Measurements from ENCODE around the gene TIMP2. TPM values are rescaled to one million over a fixed set of nuclear protein-coding genes. Genes with fewer than 3 reads are reported as not detected.
"Not testable (repeated sequence)": the region's sequence is repeated elsewhere in the genome, so short reads cannot be mapped to it uniquely, and the experiment has no call there.

TIMP2 gene
- total RNA-seq, 2 experiments from 2014 or later = 0.35 to 0.43 TPM

GRCh38 chr17:78896834-78897663 is 28.1 kb downstream of the TIMP2 start:
- intact Hi-C loops (cut with micrococcal nuclease) = no loop called here
- H3K36me3 Mint-ChIP-seq (ENCODE audit: low read depth) = no peaks in the 10 kb centered on the region
- DNase-seq = no peak
- H3K27me3 Mint-ChIP-seq (ENCODE audit: low read depth) = no peaks in the 10 kb centered on the region
- CTCF ChIA-PET = interaction anchor here (1.0 to 2.0 kb wide), 2 partner anchors 23 to 31 kb away, joined by 5 read pairs; no protein-coding TSS in a partner anchor
- H3K4me3 Mint-ChIP-seq = no peak overlapping the region
- H3K4me1 Mint-ChIP-seq (ENCODE audit: low read depth) = no peaks in the 10 kb centered on the region
- no peak overlapping the region for H3K27ac Mint-ChIP-seq
- no peaks in the 10 kb centered on the region for H3K9me3 Mint-ChIP-seq

GRCh38 chr17:78896091-78896833 is 28.9 kb downstream of the TIMP2 start:
- Mint-ChIP-seq H3K4me1 (ENCODE audit: low read depth) (peaks cover 6% of the 10 kb centered on the region), H3K9me3 (no peaks in the 10 kb centered on the region), H3K36me3 (ENCODE audit: low read depth) (no peaks in the 10 kb centered on the region), H3K27ac (no peak overlapping the region), H3K4me3 (no peak overlapping the region), H3K27me3 (ENCODE audit: low read depth) (no peaks in the 10 kb centered on the region)
- intact Hi-C loops (cut with micrococcal nuclease) = no loop called here
- CTCF ChIA-PET = interaction anchor here (2.0 kb wide), 1 partner anchor 30 kb away, joined by 5 read pairs; no protein-coding TSS in a partner anchor
- no peak for DNase-seq

GRCh38 chr17:78895322-78895721 is 29.9 kb downstream of the TIMP2 start:
- peaks cover 16% of the 10 kb centered on the region for H3K4me1 Mint-ChIP-seq (ENCODE audit: low read depth)
- H3K27me3 Mint-ChIP-seq (ENCODE audit: low read depth) = no peaks in the 10 kb centered on the region
- no peak for DNase-seq
- no peak overlapping the region for H3K27ac Mint-ChIP-seq
- no peaks in the 10 kb centered on the region for H3K36me3 Mint-ChIP-seq (ENCODE audit: low read depth)
- H3K9me3 Mint-ChIP-seq = no peaks in the 10 kb centered on the region
- intact Hi-C loops (cut with micrococcal nuclease) = no loop called here
- no peak overlapping the region for H3K4me3 Mint-ChIP-seq
- CTCF ChIA-PET = interaction anchor here (2.0 kb wide), 1 partner anchor 29 kb away, joined by 5 read pairs; no protein-coding TSS in a partner anchor

GRCh38 chr17:78893684-78894083 is 31.5 kb downstream of the TIMP2 start:
- intact Hi-C loops (cut with micrococcal nuclease) = no loop called here
- no peak for DNase-seq
- CTCF ChIA-PET = interaction anchor here (1.0 kb wide), 1 partner anchor 28 kb away, joined by 3 read pairs; no protein-coding TSS in a partner anchor
- Mint-ChIP-seq H3K27me3 (ENCODE audit: low read depth) (no peaks in the 10 kb centered on the region), H3K27ac (no peak overlapping the region), H3K9me3 (no peaks in the 10 kb centered on the region), H3K4me1 (ENCODE audit: low read depth) (peaks cover 30% of the 10 kb centered on the region), H3K36me3 (ENCODE audit: low read depth) (no peaks in the 10 kb centered on the region), H3K4me3 (no peak overlapping the region)

- Mint-ChIP-seq H3K27me3 (ENCODE audit: low read depth) (no peaks in the 10 kb centered on the region), H3K27ac (no peak overlapping the region), H3K4me1 (ENCODE audit: low read depth) (peaks cover 30% of the 10 kb centered on the region), H3K4me3 (no peak overlapping the region), H3K36me3 (ENCODE audit: low read depth) (no peaks in the 10 kb centered on the region), H3K9me3 (no peaks in the 10 kb centered on the region)
- no peak for DNase-seq
- CTCF ChIA-PET = interaction anchor here (1.0 kb wide), 1 partner anchor 27 kb away, joined by 3 read pairs; no protein-coding TSS in a partner anchor
- intact Hi-C loops (cut with micrococcal nuclease) = no loop called here
Observed at GRCh38 chr17:78892936-78893379, 32.2 kb downstream of the TIMP2 start.

GRCh38 chr17:78892520-78892919 is 32.7 kb downstream of the TIMP2 start:
- no peak for DNase-seq
- CTCF ChIA-PET = no interaction called here

GRCh38 chr17:78892062-78892456 is 33.1 kb downstream of the TIMP2 start:
- CTCF ChIA-PET = no interaction called here

More at GRCh38 chr17:78892520-78892919, 32.7 kb downstream of the TIMP2 start:
- intact Hi-C loops (cut with micrococcal nuclease) = no loop called here
- H3K27ac Mint-ChIP-seq = no peak overlapping the region
- no peaks in the 10 kb centered on the region for H3K9me3 Mint-ChIP-seq
- no peaks in the 10 kb centered on the region for H3K36me3 Mint-ChIP-seq (ENCODE audit: low read depth)
- H3K4me1 Mint-ChIP-seq (ENCODE audit: low read depth) = peaks cover 30% of the 10 kb centered on the region
- no peak overlapping the region for H3K4me3 Mint-ChIP-seq
- H3K27me3 Mint-ChIP-seq (ENCODE audit: low read depth) = no peaks in the 10 kb centered on the region

GRCh38 chr17:78891406-78892061 is 33.7 kb downstream of the TIMP2 start:
- intact Hi-C loops (cut with micrococcal nuclease) = no loop called here
- Mint-ChIP-seq H3K27me3 (ENCODE audit: low read depth) (no peaks in the 10 kb centered on the region), H3K36me3 (ENCODE audit: low read depth) (no peaks in the 10 kb centered on the region), H3K4me1 (ENCODE audit: low read depth) (peaks cover 30% of the 10 kb centered on the region), H3K9me3 (no peaks in the 10 kb centered on the region), H3K4me3 (no peak overlapping the region), H3K27ac (no peak overlapping the region)
- no peak for DNase-seq
- CTCF ChIA-PET = interaction anchor here (0.6 to 2.1 kb wide), 2 partner anchors 26 to 458 kb away, joined by 3 to 11 read pairs; no protein-coding TSS in a partner anchor

More at GRCh38 chr17:78892062-78892456, 33.1 kb downstream of the TIMP2 start:
- H3K9me3 Mint-ChIP-seq = no peaks in the 10 kb centered on the region
- H3K36me3 Mint-ChIP-seq (ENCODE audit: low read depth) = no peaks in the 10 kb centered on the region
- no peaks in the 10 kb centered on the region for H3K27me3 Mint-ChIP-seq (ENCODE audit: low read depth)
- intact Hi-C loops (cut with micrococcal nuclease) = no loop called here
- no peak overlapping the region for H3K27ac Mint-ChIP-seq
- H3K4me3 Mint-ChIP-seq = no peak overlapping the region
- DNase-seq = no peak
- H3K4me1 Mint-ChIP-seq (ENCODE audit: low read depth) = peaks cover 30% of the 10 kb centered on the region

GRCh38 chr17:78890498-78890897 is 34.7 kb downstream of the TIMP2 start:
- H3K27me3 Mint-ChIP-seq (ENCODE audit: low read depth) = no peaks in the 10 kb centered on the region
- intact Hi-C loops (cut with micrococcal nuclease) = no loop called here
- H3K36me3 Mint-ChIP-seq (ENCODE audit: low read depth) = no peaks in the 10 kb centered on the region
- H3K9me3 Mint-ChIP-seq = no peaks in the 10 kb centered on the region
- CTCF ChIA-PET = interaction anchor here (0.6 to 2.1 kb wide), 3 partner anchors 25 to 80 kb away, joined by 3 to 11 read pairs (median 7); no protein-coding TSS in a partner anchor
- H3K4me3 Mint-ChIP-seq = no peak overlapping the region
- no peak overlapping the region for H3K27ac Mint-ChIP-seq
- peak; percentile 82 for DNase-seq
- H3K4me1 Mint-ChIP-seq (ENCODE audit: low read depth) = peaks cover 30% of the 10 kb centered on the region

- H3K27ac Mint-ChIP-seq; H3K27me3 Mint-ChIP-seq (ENCODE audit: low read depth); DNase-seq; H3K4me3 Mint-ChIP-seq; H3K9me3 Mint-ChIP-seq; H3K36me3 Mint-ChIP-seq (ENCODE audit: low read depth); intact Hi-C loops (cut with micrococcal nuclease): not testable (repeated sequence)
- H3K4me1 Mint-ChIP-seq (ENCODE audit: low read depth) = peaks cover 30% of the 10 kb centered on the region
- CTCF ChIA-PET = interaction anchor here (0.6 to 2.1 kb wide), 3 partner anchors 24 to 81 kb away, joined by 3 to 11 read pairs (median 7); no protein-coding TSS in a partner anchor
Observed at GRCh38 chr17:78890096-78890495, 35.1 kb downstream of the TIMP2 start.

GRCh38 chr17:78889531-78889930 is 35.7 kb downstream of the TIMP2 start:
- Mint-ChIP-seq H3K4me1 (ENCODE audit: low read depth) (peaks cover 30% of the 10 kb centered on the region), H3K36me3 (ENCODE audit: low read depth) (no peaks in the 10 kb centered on the region), H3K27ac (no peak overlapping the region), H3K9me3 (no peaks in the 10 kb centered on the region), H3K4me3 (no peak overlapping the region), H3K27me3 (ENCODE audit: low read depth) (no peaks in the 10 kb centered on the region)
- peak; percentile 49 for DNase-seq
- CTCF ChIA-PET = interaction anchor here (0.6 to 2.1 kb wide), 3 partner anchors 24 to 96 kb away, joined by 3 to 11 read pairs (median 4); no protein-coding TSS in a partner anchor
- intact Hi-C loops (cut with micrococcal nuclease) = no loop called here
